Panc1 (cell line): ENCODE measurements around the gene PRR5. TPM values are rescaled to one million over a fixed set of nuclear protein-coding genes. Genes with fewer than 3 reads are reported as not detected.

Experiments used
- ATAC-seq: fragments of 200-7000 bp; cut with Tn5 transposase; 2 replicates; pipeline ENCODE4 v1.9.1; 2020; ENCODE audit warnings: mild to moderate bottlenecking, moderate library complexity
- BruUV-seq: library from RNA; stranded (reverse); fragments of 400-500 nt; replicated peaks from 2 replicates; lab custom pipeline; 2021; lab: Mats Ljungman, UMichigan
- CTCF ChIA-PET: fragments of 300-600 bp; sonication (Branson Sonifier 250); formaldehyde crosslinking; loops from one replicate; lab custom pipeline; 2022; ENCODE audit warnings: antibody characterized with exemption; lab: Charles Lee
- POLR2A ChIA-PET: fragments of 300-600 bp; sonication (Branson Sonifier 250); formaldehyde crosslinking; loops from one replicate; lab custom pipeline; 2022; ENCODE audit warnings: antibody characterized with exemption; lab: Charles Lee
- DNase-seq: peaks from one replicate; pipeline ENCODE4 v3.0.0-alpha.2; 2010; ENCODE audit warnings: low read depth, low spot score
- H3K27ac ChIP-seq: 2 replicates; pipeline ENCODE4 v1.5.1; 2011; ENCODE audit warnings: mild to moderate bottlenecking, low read length, inconsistent platforms
- H3K27me3 ChIP-seq: fragments of 200-500 bp; sonication (Bioruptor generic); 2 replicates; pipeline ENCODE4 v1.6.0; 2014; ENCODE audit warnings: low read length, inconsistent platforms; ENCODE audit not compliant: control insufficient read depth, insufficient read depth
- H3K36me3 ChIP-seq: fragments of 200-500 bp; sonication (Bioruptor generic); 2 replicates; pipeline ENCODE4 v1.5.1; 2014; ENCODE audit warnings: inconsistent platforms, mild to moderate bottlenecking, low read length, moderate library complexity; ENCODE audit not compliant: control insufficient read depth, insufficient read depth
- H3K4me1 ChIP-seq: 2 replicates; pipeline ENCODE4 v1.5.1; 2011; ENCODE audit warnings: inconsistent platforms, mild to moderate bottlenecking, low read length, moderate library complexity; ENCODE audit not compliant: control insufficient read depth, insufficient read depth
- H3K4me3 ChIP-seq, 2 experiments: 2 replicates each; pipeline ENCODE4 v1.5.1; 2011 to 2012; ENCODE audit warnings: low read depth in 2 of 2, low read length in 2 of 2, mild to moderate bottlenecking in 2 of 2, inconsistent platforms in 1 of 2, moderate library complexity in 1 of 2
- H3K9me3 ChIP-seq: fragments of 200-500 bp; sonication (Bioruptor generic); 2 replicates; pipeline ENCODE4 v1.5.1; 2014; ENCODE audit warnings: low read depth, mild to moderate bottlenecking, inconsistent platforms, low read length, moderate library complexity; ENCODE audit not compliant: control insufficient read depth, insufficient read depth
- CTCF ChIP-seq: fragments of 450-650 bp; IDR thresholded peaks from 2 replicates; pipeline ENCODE4 v1.5.1; 2017; ENCODE audit warnings: mild to moderate bottlenecking
- POLR2AphosphoS5 ChIP-seq: IDR thresholded peaks from 2 replicates; pipeline ENCODE4 v1.6.1; 2012; ENCODE audit warnings: mild to moderate bottlenecking, low read depth, low read length, moderate library complexity
- SIN3A ChIP-seq: IDR thresholded peaks from 2 replicates; pipeline ENCODE4 v1.6.1; 2012; ENCODE audit warnings: low read depth, mild to moderate bottlenecking, low read length, moderate library complexity, borderline replicate concordance; ENCODE audit not compliant: insufficient read depth
- TCF7L2 ChIP-seq: IDR thresholded peaks from 2 replicates; pipeline ENCODE4 v1.6.1; 2011; ENCODE audit warnings: mild to moderate bottlenecking, low read depth, low read length, inconsistent platforms
- in situ Hi-C: cut with HindIII; loops from 2 replicates; pipeline ENCODE4 v1.10.0; 2016; ENCODE audit warnings: low sequenced_read_pairs, low pct_unique_long_range_greater_than_20kb
- intact Hi-C: fragments of 100-400 bp; cut with micrococcal nuclease; formaldehyde crosslinking; loops from one replicate; pipeline ENCODE4 v1.10.0; 2022; ENCODE audit not compliant: unreplicated experiment
- total RNA-seq: library from RNA; stranded (reverse); gene quantifications from one replicate; pipeline ENCODE4 v1.2.1, GENCODE V29; 2021; ENCODE audit not compliant: unreplicated experiment
- TF ChIP-seq, protein P1 (sequence below), 2 experiments: IDR thresholded peaks; 2 replicates each; pipeline ENCODE4 v1.6.1; 2011 to 2012; ENCODE audit warnings: low read depth in 2 of 2, control low read depth in 1 of 2, low read length in 1 of 2, mild to moderate bottlenecking in 1 of 2, moderate library complexity in 1 of 2; ENCODE audit not compliant: insufficient read depth in 1 of 2

Gene PRR5
- total RNA-seq, 1 experiment from 2014 or later: 11.5 TPM

- intact Hi-C loops: no loop called here
Observed at GRCh38 chr22:44683237-44683636, 18.8 kb upstream of the PRR5 start.

GRCh38 chr22:44683881-44684280, 18.1 kb upstream of the PRR5 start:
- DNase-seq (no peak), ATAC-seq (no peak)
- TF ChIP-seq CTCF: no peak
- Histone ChIP-seq H3K36me3 (no peaks in the 10 kb centered on the region), H3K9me3 (no peaks in the 10 kb centered on the region), H3K27ac (no peak overlapping the region), H3K4me1 (peaks cover 9% of the 10 kb centered on the region; the same call in 1 of the 2 replicates), H3K27me3 (no peaks in the 10 kb centered on the region), H3K4me3 (no peak overlapping the region)
- no TSS peak for BruUV-seq
- in situ Hi-C loops (no loop called here), intact Hi-C loops (no loop called here)
- CTCF ChIA-PET: no interaction called here
- POLR2A ChIA-PET: no interaction called here

More at GRCh38 chr22:44683237-44683636, 18.8 kb upstream of the PRR5 start:
- H3K36me3 ChIP-seq: no peaks in the 10 kb centered on the region
- in situ Hi-C loops: no loop called here
- H3K4me1 ChIP-seq: peaks cover 9% of the 10 kb centered on the region; the same call in 1 of the 2 replicates
- no TSS peak for BruUV-seq
- H3K9me3 ChIP-seq: no peaks in the 10 kb centered on the region
- ChIA-PET CTCF (no interaction called here), POLR2A (no interaction called here)
- TF ChIP-seq POLR2AphosphoS5: no peak
- no peak for TF ChIP-seq TCF7L2
- TF ChIP-seq, protein P1, sequence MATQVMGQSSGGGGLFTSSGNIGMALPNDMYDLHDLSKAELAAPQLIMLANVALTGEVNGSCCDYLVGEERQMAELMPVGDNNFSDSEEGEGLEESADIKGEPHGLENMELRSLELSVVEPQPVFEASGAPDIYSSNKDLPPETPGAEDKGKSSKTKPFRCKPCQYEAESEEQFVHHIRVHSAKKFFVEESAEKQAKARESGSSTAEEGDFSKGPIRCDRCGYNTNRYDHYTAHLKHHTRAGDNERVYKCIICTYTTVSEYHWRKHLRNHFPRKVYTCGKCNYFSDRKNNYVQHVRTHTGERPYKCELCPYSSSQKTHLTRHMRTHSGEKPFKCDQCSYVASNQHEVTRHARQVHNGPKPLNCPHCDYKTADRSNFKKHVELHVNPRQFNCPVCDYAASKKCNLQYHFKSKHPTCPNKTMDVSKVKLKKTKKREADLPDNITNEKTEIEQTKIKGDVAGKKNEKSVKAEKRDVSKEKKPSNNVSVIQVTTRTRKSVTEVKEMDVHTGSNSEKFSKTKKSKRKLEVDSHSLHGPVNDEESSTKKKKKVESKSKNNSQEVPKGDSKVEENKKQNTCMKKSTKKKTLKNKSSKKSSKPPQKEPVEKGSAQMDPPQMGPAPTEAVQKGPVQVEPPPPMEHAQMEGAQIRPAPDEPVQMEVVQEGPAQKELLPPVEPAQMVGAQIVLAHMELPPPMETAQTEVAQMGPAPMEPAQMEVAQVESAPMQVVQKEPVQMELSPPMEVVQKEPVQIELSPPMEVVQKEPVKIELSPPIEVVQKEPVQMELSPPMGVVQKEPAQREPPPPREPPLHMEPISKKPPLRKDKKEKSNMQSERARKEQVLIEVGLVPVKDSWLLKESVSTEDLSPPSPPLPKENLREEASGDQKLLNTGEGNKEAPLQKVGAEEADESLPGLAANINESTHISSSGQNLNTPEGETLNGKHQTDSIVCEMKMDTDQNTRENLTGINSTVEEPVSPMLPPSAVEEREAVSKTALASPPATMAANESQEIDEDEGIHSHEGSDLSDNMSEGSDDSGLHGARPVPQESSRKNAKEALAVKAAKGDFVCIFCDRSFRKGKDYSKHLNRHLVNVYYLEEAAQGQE (IDR thresholded peaks at IDR 0.05; ENCODE audit: insufficient read depth in 1 of 2, low read depth in 2 of 2, low read length in 1 of 2): no peak
- no peak for TF ChIP-seq SIN3A
- no peak for TF ChIP-seq CTCF
- H3K27ac ChIP-seq: no peak overlapping the region
- DNase-seq: no peak
- H3K4me3 ChIP-seq: no peak overlapping the region
- no peaks in the 10 kb centered on the region for H3K27me3 ChIP-seq
- ATAC-seq: no peak
